ENCODE measurements around the gene HRK.

HRK gene

DNA sequence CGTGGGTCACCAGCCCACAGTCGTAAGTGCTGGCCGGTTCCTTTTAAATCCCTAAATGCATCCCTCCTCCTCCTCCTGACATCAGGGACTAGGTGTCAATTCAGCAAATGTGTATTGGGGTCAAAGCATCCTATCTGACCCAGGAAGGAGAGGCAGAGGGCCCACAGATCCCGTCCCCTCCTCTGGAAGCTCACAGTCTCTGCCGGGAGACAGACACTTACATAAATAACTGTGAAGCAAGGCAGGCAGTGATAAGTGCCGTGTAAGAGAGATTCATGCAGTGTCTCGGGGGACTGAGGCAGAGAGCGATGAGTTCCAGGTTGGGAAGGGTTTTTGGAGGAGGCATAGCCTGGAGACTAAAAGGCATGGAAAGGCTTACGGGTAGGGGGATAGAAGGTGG lies 44.1 kb downstream of the HRK start:
- TF ChIP-seq CTCF (conservative IDR thresholded peaks at IDR 0.05) = no peak
- no peak for TF ChIP-seq ZFX (IDR thresholded peaks at IDR 0.05)
- H3K27ac ChIP-seq = no peak overlapping the region

- no peak overlapping the region for H3K27ac ChIP-seq
- no peak for TF ChIP-seq ZFX (IDR thresholded peaks at IDR 0.05)
- no peak for TF ChIP-seq CTCF (conservative IDR thresholded peaks at IDR 0.05)
Measured at GRCh38 chr12:116835484-116835883, 45.8 kb downstream of the HRK start.

DNA sequence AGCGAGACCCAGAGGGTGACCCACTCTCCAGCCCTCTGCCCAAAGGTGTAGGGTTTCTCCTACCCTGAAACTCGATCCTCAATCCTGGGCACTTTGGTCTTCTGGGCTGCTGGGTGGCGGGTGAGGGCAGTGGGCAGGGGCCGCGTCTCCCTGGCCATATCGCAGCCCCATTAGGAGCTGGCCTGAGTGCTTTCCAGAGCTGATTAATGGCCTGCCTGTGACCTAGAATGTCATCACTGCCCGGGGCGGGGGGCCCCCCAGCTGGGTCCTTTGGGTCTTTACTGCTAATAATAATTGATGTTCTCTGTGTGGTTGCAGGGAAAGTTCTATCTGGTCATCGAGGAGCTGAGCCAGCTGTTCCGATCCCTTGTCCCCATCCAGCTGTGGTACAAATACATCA lies 47.8 kb downstream of the HRK start:
- H3K27ac ChIP-seq = no peak overlapping the region
- no peak for TF ChIP-seq CTCF (conservative IDR thresholded peaks at IDR 0.05)
- no peak for TF ChIP-seq ZFX (IDR thresholded peaks at IDR 0.05)

DNA sequence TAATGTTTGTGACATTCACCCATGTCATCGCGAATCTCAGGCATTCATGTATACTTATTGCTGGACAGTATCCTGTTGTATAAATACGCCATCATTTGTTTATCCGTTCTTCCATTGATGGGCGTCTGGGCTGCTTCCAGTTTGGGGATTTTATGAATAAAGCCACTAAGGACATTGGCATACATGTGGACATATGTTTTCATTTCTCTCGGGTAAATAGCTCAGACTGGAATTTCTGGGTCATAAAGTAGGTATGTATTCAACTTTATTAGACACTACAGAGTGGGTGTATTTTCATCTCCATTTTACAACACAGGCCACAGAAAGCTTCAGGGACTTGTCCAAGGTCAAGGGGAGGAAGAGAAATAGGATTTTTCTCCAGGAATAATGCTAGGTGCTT lies 48.9 kb downstream of the HRK start:
- TF ChIP-seq CTCF (conservative IDR thresholded peaks at IDR 0.05) (no peak), ZFX (IDR thresholded peaks at IDR 0.05) (no peak)

DNA sequence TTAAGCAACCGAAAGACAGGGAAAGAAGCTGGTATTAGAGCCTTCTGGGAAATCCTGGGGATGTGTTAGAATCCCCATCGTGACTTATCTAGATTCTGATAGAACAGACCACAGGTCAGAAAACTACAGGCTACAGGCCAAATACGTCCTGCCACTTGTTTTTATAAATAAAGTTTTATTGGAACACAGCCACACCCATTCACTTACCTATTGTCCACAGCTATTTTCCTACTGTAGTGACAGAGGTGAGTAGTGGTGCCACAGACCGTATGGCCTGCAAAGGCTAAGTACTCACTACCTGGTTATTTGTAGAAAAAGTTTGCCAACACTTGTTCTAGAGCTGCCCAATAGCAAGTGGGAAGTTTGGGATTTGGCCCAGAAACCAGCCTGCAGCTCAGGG lies 53.8 kb downstream of the HRK start:
- no peak for TF ChIP-seq CTCF (conservative IDR thresholded peaks at IDR 0.05)
- no peak for TF ChIP-seq ZFX (IDR thresholded peaks at IDR 0.05)
- H3K27ac ChIP-seq = no peak overlapping the region

More for the DNA sequence above, 48.9 kb downstream of the HRK start:
- H3K27ac ChIP-seq = no peak overlapping the region

DNA sequence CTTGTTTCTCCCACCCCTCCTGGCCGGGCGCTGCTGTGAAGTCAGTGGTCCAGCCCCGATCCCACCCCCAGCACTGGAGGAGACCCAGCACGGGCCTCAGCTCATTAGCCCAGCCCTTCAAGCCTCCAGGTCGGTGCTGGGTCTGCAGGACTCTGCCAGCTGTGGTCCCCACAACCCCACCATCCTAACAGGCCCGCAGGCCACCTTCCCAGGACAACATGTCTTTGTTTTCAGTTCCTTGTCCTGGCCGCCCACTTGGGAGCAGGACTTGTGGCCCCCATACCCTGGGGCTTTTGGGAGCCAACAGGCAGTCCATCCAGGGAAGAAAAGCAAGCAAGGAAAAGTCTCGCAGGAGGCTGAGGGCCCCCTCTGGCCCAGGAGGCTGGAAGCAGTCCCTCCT lies 60.0 kb downstream of the HRK start:
- H3K27ac ChIP-seq = no peak overlapping the region
- no peak for TF ChIP-seq ZFX (IDR thresholded peaks at IDR 0.05)
- TF ChIP-seq CTCF (conservative IDR thresholded peaks at IDR 0.05) = no peak

DNA sequence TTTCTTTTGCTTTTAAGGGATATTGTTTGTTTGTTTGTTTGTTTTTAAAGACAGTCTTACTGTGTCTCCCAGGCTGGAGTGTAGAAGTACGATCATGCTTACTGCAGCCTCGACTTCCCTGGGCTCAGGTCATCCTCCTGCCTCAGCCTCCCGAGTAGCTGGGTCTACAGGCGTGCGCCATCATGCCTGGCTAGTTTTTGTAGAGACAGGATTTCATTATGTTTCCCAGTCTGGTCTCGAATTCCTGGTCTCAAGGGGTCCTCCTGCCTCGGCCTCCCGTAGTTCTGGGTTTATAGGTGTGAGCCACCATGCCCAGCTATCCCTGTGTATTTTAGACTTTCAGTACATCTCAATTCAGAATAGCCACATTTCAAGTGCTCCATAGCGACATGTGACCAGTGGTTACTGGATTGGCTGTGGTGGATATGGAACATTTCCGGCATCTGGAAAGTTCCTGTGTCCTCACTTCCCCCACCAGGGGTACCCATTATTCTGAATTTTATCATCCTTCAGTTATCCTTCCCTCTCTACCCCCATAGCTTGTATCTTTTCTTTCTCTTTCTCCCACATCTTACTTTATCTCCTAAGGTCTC lies 61.1 kb downstream of the HRK start:
- TF ChIP-seq ZFX (IDR thresholded peaks at IDR 0.05) = no peak
- TF ChIP-seq CTCF (conservative IDR thresholded peaks at IDR 0.05) = no peak
- H3K27ac ChIP-seq = no peak overlapping the region

All from C4-2B (cell line).